GM12864 (cell line): ENCODE measurements around the gene TRPC5OS.

ENCODE experiments used
- DNase-seq: peaks from one replicate; pipeline ENCODE4 v3.0.0-alpha.2; 2011; ENCODE audit warnings: low read depth
- H3K4me3 ChIP-seq: 2 replicates; pipeline ENCODE4 v1.5.1; 2011; ENCODE audit warnings: mild to moderate bottlenecking, low read depth, low read length, control low read depth
- CTCF ChIP-seq: IDR thresholded peaks from 2 replicates; pipeline ENCODE4 v1.5.1; 2011; ENCODE audit warnings: low read depth, mild to moderate bottlenecking, moderate library complexity, low read length, control low read depth, inconsistent platforms; ENCODE audit errors: missing control alignments

The TRPC5OS gene

GRCh38 chrX:111888600-111888999, 12.6 kb downstream of the TRPC5OS start:
- no peak for TF ChIP-seq CTCF
- H3K4me3 ChIP-seq: no peak overlapping the region
- no peak for DNase-seq

- no peak for DNase-seq
- no peak for TF ChIP-seq CTCF
- H3K4me3 ChIP-seq: no peak overlapping the region
These were observed 16.4 kb downstream of the TRPC5OS start for GRCh38 chrX:111892375-111892774.

GRCh38 chrX:111896148-111896547, 20.2 kb downstream of the TRPC5OS start:
- no peak for DNase-seq
- TF ChIP-seq CTCF: no peak
- H3K4me3 ChIP-seq: no peak overlapping the region

- TF ChIP-seq CTCF: no peak
- H3K4me3 ChIP-seq: no peak overlapping the region
- DNase-seq: no peak
These were observed 38.6 kb downstream of the TRPC5OS start for GRCh38 chrX:111914398-111915090.

- DNase-seq: no peak
- TF ChIP-seq CTCF: no peak
- no peak overlapping the region for H3K4me3 ChIP-seq
These were observed 41.6 kb downstream of the TRPC5OS start for GRCh38 chrX:111917591-111917990.

GRCh38 chrX:111928456-111928855, 52.5 kb downstream of the TRPC5OS start:
- H3K4me3 ChIP-seq: no peak overlapping the region
- DNase-seq: no peak
- TF ChIP-seq CTCF: no peak
